Measurements from ENCODE around the gene HNRNPH1. TPM values are rescaled to one million over a fixed set of nuclear protein-coding genes. Genes with fewer than 3 reads are reported as not detected.
"Not testable (repeated sequence)": the region's sequence is repeated elsewhere in the genome, so short reads cannot be mapped to it uniquely, and the experiment has no call there.

The HNRNPH1 gene, protein sequence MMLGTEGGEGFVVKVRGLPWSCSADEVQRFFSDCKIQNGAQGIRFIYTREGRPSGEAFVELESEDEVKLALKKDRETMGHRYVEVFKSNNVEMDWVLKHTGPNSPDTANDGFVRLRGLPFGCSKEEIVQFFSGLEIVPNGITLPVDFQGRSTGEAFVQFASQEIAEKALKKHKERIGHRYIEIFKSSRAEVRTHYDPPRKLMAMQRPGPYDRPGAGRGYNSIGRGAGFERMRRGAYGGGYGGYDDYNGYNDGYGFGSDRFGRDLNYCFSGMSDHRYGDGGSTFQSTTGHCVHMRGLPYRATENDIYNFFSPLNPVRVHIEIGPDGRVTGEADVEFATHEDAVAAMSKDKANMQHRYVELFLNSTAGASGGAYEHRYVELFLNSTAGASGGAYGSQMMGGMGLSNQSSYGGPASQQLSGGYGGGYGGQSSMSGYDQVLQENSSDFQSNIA
- total RNA-seq, result 987 and 1,028 TPM in 2 replicates

DNA sequence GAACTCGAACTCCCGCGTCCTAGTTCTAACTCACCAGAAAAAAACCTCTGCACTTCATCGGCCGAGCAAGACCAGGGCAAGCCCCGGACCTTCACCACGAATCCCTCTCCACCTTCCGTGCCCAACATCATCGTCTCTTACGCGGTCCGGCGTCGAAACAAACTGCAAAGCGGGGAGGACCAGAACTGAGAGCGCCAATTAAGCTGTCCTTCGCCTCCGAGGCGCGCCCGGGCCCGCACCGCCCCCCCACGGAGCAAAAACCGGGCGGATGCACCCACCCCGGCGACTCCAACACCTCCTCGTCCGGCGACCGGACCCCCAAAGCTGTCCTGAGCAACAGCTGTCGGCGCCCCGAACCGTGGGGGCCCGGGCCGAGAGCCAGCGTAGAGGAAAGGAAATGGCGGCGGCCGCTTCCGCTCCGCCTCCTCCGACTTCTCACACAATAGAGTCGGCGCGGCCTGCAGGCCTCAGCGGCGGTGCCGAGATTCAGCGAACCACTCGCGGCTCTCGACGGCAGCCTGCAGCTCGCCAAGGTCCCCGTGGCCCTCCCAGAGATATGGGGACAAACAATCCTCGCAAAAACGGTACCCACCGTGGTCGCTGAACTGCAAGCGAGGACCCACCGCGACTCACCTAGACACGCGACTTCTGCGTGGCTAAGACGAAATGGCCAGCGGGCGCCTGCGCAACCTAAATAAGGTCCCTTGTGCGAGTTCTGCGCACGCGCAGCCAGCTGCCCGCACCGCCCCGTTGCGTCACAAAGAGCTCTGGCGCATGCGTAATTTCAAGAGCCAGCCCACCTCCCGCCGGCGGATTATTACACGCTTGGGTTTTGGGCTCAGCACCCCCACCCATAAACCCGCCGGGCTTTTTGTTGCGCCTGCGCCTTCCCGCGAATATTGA lies at the start of gene HNRNPH1:
Gene HNRNPH1 (minus strand): TSS at position 669 of the 903 bp plus-strand sequence. CDS start 538 bp downstream, at position 131.
- peak within 1 kb of the TSS; percentile 98 for H3K27ac Mint-ChIP-seq
- no peaks in the 10 kb centered on the region for H3K9me3 Mint-ChIP-seq
- intact Hi-C loops (cut with micrococcal nuclease), result loop anchor here (1.0 to 10.0 kb wide), 13 partner anchors 55 to 1599 kb away; partner anchors contain the start of genes CANX, CLK4, MAML1 and MGAT4B
- peak within 1 kb of the TSS; percentile 94 for H3K4me3 Mint-ChIP-seq
- peaks cover 2% of the 10 kb centered on the region for H3K27me3 Mint-ChIP-seq (ENCODE audit: insufficient read depth)
- DNase-seq (ENCODE audit: low spot score), result peak; percentile 97
- H3K4me1 Mint-ChIP-seq (ENCODE audit: low read depth), result peaks cover 42% of the 10 kb centered on the region
- peaks cover 45% of the 10 kb centered on the region for H3K36me3 Mint-ChIP-seq (ENCODE audit: low read depth)

- Mint-ChIP-seq H3K4me1 (ENCODE audit: low read depth) (no peaks in the 10 kb centered on the region), H3K9me3 (no peaks in the 10 kb centered on the region), H3K27me3 (ENCODE audit: insufficient read depth) (peaks cover 2% of the 10 kb centered on the region), H3K27ac (no peak overlapping the region), H3K36me3 (ENCODE audit: low read depth) (no peaks in the 10 kb centered on the region), H3K4me3 (no peak overlapping the region)
- DNase-seq (ENCODE audit: low spot score), result no peak
- intact Hi-C loops (cut with micrococcal nuclease), result no loop called here
These were observed 44.9 kb upstream of the HNRNPH1 start for GRCh38 chr5:179668391-179668790.

- DNase-seq (ENCODE audit: low spot score); H3K27ac Mint-ChIP-seq; H3K4me1 Mint-ChIP-seq (ENCODE audit: low read depth); H3K36me3 Mint-ChIP-seq (ENCODE audit: low read depth); intact Hi-C loops (cut with micrococcal nuclease); H3K27me3 Mint-ChIP-seq (ENCODE audit: insufficient read depth); H3K4me3 Mint-ChIP-seq; H3K9me3 Mint-ChIP-seq: not testable (repeated sequence)
These were observed 38.2 kb upstream of the HNRNPH1 start for GRCh38 chr5:179661647-179662046.

- H3K4me1 Mint-ChIP-seq (ENCODE audit: low read depth); H3K27ac Mint-ChIP-seq; DNase-seq (ENCODE audit: low spot score); H3K9me3 Mint-ChIP-seq; H3K27me3 Mint-ChIP-seq (ENCODE audit: insufficient read depth); H3K36me3 Mint-ChIP-seq (ENCODE audit: low read depth): not testable (repeated sequence)
- H3K4me3 Mint-ChIP-seq, result peak overlapping the region; percentile 82
- intact Hi-C loops (cut with micrococcal nuclease), result loop anchor here (2.0 kb wide), 1 partner anchor 40 kb away; the partner anchor contains the start of gene CANX
These were observed 34.8 kb upstream of the HNRNPH1 start for GRCh38 chr5:179658179-179658856.

DNA sequence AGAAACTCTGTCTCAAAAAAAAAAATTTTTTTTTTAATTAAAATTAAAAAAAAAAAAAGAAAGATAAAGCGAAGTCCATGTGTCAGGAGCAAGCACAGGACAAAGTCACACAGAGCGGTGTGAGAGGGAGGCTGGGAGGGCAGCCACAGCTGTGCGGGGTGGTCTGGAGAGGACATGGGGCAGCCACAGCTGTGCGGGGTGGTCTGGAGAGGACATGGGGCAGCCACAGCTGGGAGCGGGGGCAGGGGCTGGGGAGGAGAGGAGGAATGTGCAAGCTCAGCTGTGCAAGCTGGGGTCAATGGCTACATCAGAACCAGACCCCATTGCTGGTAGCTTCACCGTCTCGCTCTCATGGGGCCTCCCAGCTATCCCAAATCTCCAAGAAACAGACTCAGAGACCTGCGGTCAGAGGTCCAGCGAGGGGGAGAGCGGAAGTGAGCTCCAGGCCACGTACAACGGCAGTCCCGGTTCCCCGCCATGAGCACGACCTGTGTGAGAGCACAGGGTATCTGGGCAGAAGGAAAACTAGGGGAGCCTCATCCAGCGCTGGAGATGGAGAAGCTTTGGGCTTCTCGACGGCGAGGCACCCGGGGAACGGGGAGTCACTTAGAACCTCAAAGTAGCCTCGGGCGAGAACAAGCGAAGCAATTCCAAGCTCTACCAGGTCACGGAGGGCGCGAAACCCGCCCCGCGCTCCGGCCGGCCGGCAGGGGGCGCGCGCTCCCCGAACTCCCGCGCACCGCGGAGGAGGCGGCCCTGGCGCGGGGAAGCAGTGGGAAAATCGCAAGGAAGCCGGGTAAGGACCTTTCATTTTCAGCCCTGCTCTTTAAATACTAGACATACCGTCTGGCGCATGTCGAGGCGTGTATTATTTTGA lies 34.1 kb upstream of the HNRNPH1 start:
- not testable (repeated sequence) for H3K36me3 Mint-ChIP-seq (ENCODE audit: low read depth); H3K4me1 Mint-ChIP-seq (ENCODE audit: low read depth); H3K27me3 Mint-ChIP-seq (ENCODE audit: insufficient read depth); H3K9me3 Mint-ChIP-seq; DNase-seq (ENCODE audit: low spot score); H3K27ac Mint-ChIP-seq
- peak overlapping the region; percentile 82 for H3K4me3 Mint-ChIP-seq
- intact Hi-C loops (cut with micrococcal nuclease), result loop anchor here (2.0 kb wide), 1 partner anchor 41 kb away; the partner anchor contains the start of gene CANX

DNA sequence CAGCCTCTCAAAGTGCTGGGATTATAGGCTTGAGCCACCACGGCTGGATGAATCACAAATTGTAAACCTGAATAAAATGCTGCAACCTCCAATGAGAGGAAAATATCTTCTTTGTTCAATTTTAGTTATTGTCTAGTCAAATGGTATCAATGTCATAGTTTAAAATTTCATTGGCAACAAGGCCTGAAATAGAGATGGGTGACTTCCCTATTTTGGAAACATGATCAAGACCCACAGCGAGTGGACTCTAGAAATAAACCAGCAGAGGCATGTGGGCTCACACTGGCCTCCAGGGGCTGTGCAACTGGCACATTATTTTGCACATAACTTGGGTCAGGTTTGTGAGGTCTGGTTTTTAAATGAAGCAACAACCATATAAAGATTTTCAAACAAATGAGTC lies 29.7 kb upstream of the HNRNPH1 start:
- H3K4me3 Mint-ChIP-seq; H3K27ac Mint-ChIP-seq; DNase-seq (ENCODE audit: low spot score); H3K4me1 Mint-ChIP-seq (ENCODE audit: low read depth); H3K27me3 Mint-ChIP-seq (ENCODE audit: insufficient read depth); H3K9me3 Mint-ChIP-seq; intact Hi-C loops (cut with micrococcal nuclease); H3K36me3 Mint-ChIP-seq (ENCODE audit: low read depth): not testable (repeated sequence)

DNA sequence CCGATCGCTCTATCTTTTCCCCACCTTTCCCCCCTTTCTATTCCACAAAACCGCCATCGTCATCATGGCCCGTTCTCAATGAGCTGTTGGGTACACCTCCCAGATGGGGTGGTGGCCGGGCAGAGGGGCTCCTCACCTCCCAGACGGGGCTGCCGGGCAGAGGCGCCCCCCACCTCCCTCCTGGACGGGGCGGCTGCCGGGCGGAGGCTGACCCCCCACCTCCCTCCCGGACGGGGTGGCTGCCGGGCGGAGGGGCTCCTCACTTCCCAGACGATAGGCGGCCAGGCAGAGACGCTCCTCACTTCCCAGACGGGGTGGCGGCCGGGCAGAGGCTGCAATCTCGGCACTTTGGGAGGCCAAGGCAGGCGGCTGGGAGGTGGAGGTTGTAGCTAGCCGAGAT lies 26.8 kb upstream of the HNRNPH1 start:
- H3K27ac Mint-ChIP-seq; H3K27me3 Mint-ChIP-seq (ENCODE audit: insufficient read depth); DNase-seq (ENCODE audit: low spot score); intact Hi-C loops (cut with micrococcal nuclease); H3K4me3 Mint-ChIP-seq; H3K36me3 Mint-ChIP-seq (ENCODE audit: low read depth); H3K4me1 Mint-ChIP-seq (ENCODE audit: low read depth); H3K9me3 Mint-ChIP-seq: not testable (repeated sequence)

GRCh38 chr5:179649166-179649703 lies 25.8 kb upstream of the HNRNPH1 start:
- H3K27me3 Mint-ChIP-seq (ENCODE audit: insufficient read depth); H3K9me3 Mint-ChIP-seq; H3K4me1 Mint-ChIP-seq (ENCODE audit: low read depth); H3K4me3 Mint-ChIP-seq; H3K27ac Mint-ChIP-seq; H3K36me3 Mint-ChIP-seq (ENCODE audit: low read depth); intact Hi-C loops (cut with micrococcal nuclease); DNase-seq (ENCODE audit: low spot score): not testable (repeated sequence)

GRCh38 chr5:179648410-179648809 lies 24.9 kb upstream of the HNRNPH1 start:
- Mint-ChIP-seq H3K9me3 (no peaks in the 10 kb centered on the region), H3K36me3 (ENCODE audit: low read depth) (no peaks in the 10 kb centered on the region), H3K4me1 (ENCODE audit: low read depth) (no peaks in the 10 kb centered on the region), H3K27me3 (ENCODE audit: insufficient read depth) (no peaks in the 10 kb centered on the region), H3K27ac (no peak overlapping the region), H3K4me3 (no peak overlapping the region)
- intact Hi-C loops (cut with micrococcal nuclease), result no loop called here
- no peak for DNase-seq (ENCODE audit: low spot score)

DNA sequence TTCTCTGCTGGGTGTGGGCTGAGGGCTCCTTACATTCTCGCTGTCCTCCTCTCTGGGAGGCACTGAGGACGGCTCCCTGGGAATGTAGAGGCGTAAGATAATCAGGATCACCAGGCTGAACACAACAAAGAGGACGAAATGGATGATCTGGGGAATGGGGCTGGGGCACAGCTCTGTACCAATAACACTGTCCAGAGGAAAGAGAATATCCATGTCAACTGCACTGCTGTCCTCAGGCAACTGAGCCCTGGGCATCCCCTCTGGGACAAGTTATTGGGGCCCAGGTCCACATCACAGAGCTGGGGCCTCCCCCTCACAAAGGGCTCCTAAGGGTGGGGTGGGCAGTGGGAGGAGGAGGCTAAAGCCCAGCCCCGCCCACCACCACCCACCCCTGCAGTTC lies 21.3 kb upstream of the HNRNPH1 start:
- H3K36me3 Mint-ChIP-seq (ENCODE audit: low read depth); H3K27ac Mint-ChIP-seq; H3K4me3 Mint-ChIP-seq; H3K4me1 Mint-ChIP-seq (ENCODE audit: low read depth); H3K27me3 Mint-ChIP-seq (ENCODE audit: insufficient read depth); intact Hi-C loops (cut with micrococcal nuclease); H3K9me3 Mint-ChIP-seq; DNase-seq (ENCODE audit: low spot score): not testable (repeated sequence)

- H3K4me3 Mint-ChIP-seq; DNase-seq (ENCODE audit: low spot score); H3K27ac Mint-ChIP-seq; H3K9me3 Mint-ChIP-seq; intact Hi-C loops (cut with micrococcal nuclease); H3K36me3 Mint-ChIP-seq (ENCODE audit: low read depth); H3K27me3 Mint-ChIP-seq (ENCODE audit: insufficient read depth); H3K4me1 Mint-ChIP-seq (ENCODE audit: low read depth): not testable (repeated sequence)
These were observed 19.9 kb upstream of the HNRNPH1 start for GRCh38 chr5:179643141-179643920.

Measured in activated T-helper 1 cell treated with anti-CD3 and anti-CD28 coated beads, Interleukin-12 subunit alpha, Interleukin-12 subunit beta, Interleukin-2, Interleukin-4 antibody, amounts not matched to agents 30 ng/mL and 10 ng/mL and 1 ng/mL, durations not matched to agents 14 hours and 24 hours and 36 hours (primary cell).